GM18873 (cell line): ENCODE measurements around the gene SLC5A10.

Experiments
- ATAC-seq: cut with Tn5 transposase; IDR thresholded peaks from one replicate; pipeline ENCODE4 v1.9.1; 2021; ENCODE audit warnings: mild to moderate bottlenecking, moderate library complexity, moderate number of reproducible peaks; ENCODE audit not compliant: unreplicated experiment, low FRiP score

Gene SLC5A10

GRCh38 chr17:19000531-19001325 is 48.8 kb downstream of the SLC5A10 start:
- no peak for ATAC-seq

- no peak for ATAC-seq
These were observed 50.1 kb downstream of the SLC5A10 start for GRCh38 chr17:19001907-19002590.

GRCh38 chr17:19002805-19003542 is 51.0 kb downstream of the SLC5A10 start:
- ATAC-seq, result no peak

GRCh38 chr17:19003543-19004420 is 51.8 kb downstream of the SLC5A10 start:
- ATAC-seq, result no peak

GRCh38 chr17:19004421-19005136 is 52.6 kb downstream of the SLC5A10 start, which contains the start of gene FAM83G:
Gene FAM83G (minus strand): TSS chr17:19004764. CDS start chr17:19004041, 723 bp downstream.
- ATAC-seq, result no peak

- ATAC-seq, result no peak
These were observed 53.3 kb downstream of the SLC5A10 start for GRCh38 chr17:19005137-19005773.

- no peak for ATAC-seq
These were observed 53.9 kb downstream of the SLC5A10 start for GRCh38 chr17:19005789-19006430.

GRCh38 chr17:19006698-19007097 is 54.7 kb downstream of the SLC5A10 start:
- ATAC-seq, result no peak

GRCh38 chr17:19009970-19010369 is 58.0 kb downstream of the SLC5A10 start:
- ATAC-seq, result no peak

- no peak for ATAC-seq
These were observed 59.0 kb downstream of the SLC5A10 start for GRCh38 chr17:19010729-19011505.

GRCh38 chr17:19011581-19011980 is 59.6 kb downstream of the SLC5A10 start:
- no peak for ATAC-seq

GRCh38 chr17:19012171-19013080 is 60.5 kb downstream of the SLC5A10 start:
- ATAC-seq, result no peak

- no peak for ATAC-seq
These were observed 61.3 kb downstream of the SLC5A10 start for GRCh38 chr17:19013226-19013625.

GRCh38 chr17:19013806-19014627 is 62.1 kb downstream of the SLC5A10 start:
- ATAC-seq, result no peak

- no peak for ATAC-seq
These were observed 62.8 kb downstream of the SLC5A10 start for GRCh38 chr17:19014628-19015215.

GRCh38 chr17:19015428-19015827 is 63.5 kb downstream of the SLC5A10 start:
- no peak for ATAC-seq
